ENCODE results near the gene FBXL17.
"Not testable (repeated sequence)": the region's sequence is repeated elsewhere in the genome, so short reads cannot be mapped to it uniquely, and the experiment has no call there.

FBXL17 gene

DNA sequence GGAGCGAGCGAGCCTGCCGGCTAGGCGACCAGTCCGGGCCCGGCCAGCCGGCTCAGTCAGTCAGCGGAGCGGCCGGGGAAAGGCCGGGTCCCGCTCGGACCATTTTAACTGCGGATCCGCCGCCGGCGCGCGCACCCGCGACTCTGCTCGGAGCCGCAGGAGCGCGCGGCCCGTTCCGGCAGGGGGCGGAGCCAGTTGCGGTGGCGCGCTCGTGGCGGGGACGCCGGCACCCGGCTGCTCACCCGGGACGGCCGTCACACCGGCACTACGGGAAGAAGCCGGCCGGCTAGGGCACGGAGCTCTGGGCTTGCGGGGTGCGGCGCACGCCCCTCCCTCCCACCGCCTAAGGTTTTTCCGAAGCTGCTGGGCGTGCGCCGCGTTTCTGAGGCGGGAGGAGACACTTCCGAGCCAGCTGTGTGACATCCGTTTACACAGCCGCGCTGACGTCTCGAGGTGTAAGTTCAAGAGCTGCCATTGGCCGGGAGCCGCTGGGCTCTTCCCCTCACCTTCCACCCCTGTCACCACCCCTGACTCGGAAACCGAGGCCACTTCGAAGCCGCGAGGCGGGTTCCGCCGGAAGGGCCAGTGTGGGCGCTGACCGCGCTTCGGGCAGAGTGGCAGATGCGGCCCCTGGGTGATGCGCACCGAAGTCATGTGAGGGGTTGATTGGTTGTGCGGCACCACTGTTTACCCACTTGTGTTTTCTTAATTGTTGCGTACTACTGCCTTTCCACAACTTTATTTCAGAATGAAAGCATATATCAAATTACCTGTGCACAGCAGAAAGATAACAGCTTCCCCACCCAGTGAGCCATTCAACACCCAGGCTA is at the start of gene FBXL17:
FBXL17 (minus strand) TSS at position 145 of the 830 bp plus-strand sequence.
- H3K9me3 ChIP-seq (ENCODE audit: low read length), result no peaks in the 10 kb centered on the region
- H3K4me3 ChIP-seq (ENCODE audit: low read depth in 1 of 2, low read length in 2 of 2), result peak within 1 kb of the TSS; percentile 54 to 88
- H3K9ac ChIP-seq (ENCODE audit: low read length), result peak within 1 kb of the TSS; percentile 59
- H3K4me1 ChIP-seq (ENCODE audit: insufficient read depth, low read length), result peaks cover 19% of the 10 kb centered on the region
- no peaks in the 10 kb centered on the region for H3K27me3 ChIP-seq (ENCODE audit: control insufficient read depth in 1 of 2, insufficient read depth in 2 of 2, low read length in 2 of 2)
- peak within 1 kb of the TSS; percentile 98 for H3K27ac ChIP-seq (ENCODE audit: low read depth, low read length)
- H3K36me3 ChIP-seq (ENCODE audit: insufficient read depth, low read length), result no peaks in the 10 kb centered on the region

GRCh38 chr5:108430931-108431608 is 49.2 kb upstream of the FBXL17 start:
- H3K4me1 ChIP-seq (ENCODE audit: insufficient read depth, low read length), result no peaks in the 10 kb centered on the region
- H3K4me3 ChIP-seq (ENCODE audit: low read depth in 1 of 2, low read length in 2 of 2), result no peak overlapping the region
- no peak overlapping the region for H3K27ac ChIP-seq (ENCODE audit: low read depth, low read length)

DNA sequence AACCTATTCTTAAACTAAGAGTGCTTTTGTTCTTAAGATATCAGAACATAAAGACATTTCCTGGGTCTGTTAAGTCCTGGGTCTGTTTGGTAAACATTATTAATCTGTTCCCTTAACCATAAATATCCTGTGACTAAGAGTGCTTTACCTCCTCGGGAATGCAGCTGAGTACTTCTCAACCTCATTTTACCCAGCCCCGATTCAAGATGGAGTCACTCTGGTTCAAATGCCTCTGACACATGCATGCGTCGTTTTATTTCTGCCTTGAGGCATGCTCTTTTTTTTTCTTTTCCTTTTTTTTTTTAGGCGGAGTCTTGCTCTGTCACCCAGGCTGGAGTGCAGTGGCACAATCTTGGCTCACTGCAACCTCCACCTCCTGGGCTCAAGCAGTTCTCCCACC is 39.8 kb upstream of the FBXL17 start:
- no peaks in the 10 kb centered on the region for H3K36me3 ChIP-seq (ENCODE audit: insufficient read depth, low read length)
- H3K4me1 ChIP-seq (ENCODE audit: insufficient read depth, low read length), result no peaks in the 10 kb centered on the region

More at GRCh38 chr5:108430931-108431608, 49.2 kb upstream of the FBXL17 start:
- no peaks in the 10 kb centered on the region for H3K9me3 ChIP-seq (ENCODE audit: low read length)
- H3K9ac ChIP-seq (ENCODE audit: low read length), result no peak overlapping the region
- H3K27me3 ChIP-seq (ENCODE audit: control insufficient read depth in 1 of 2, insufficient read depth in 2 of 2, low read length in 2 of 2), result no peaks in the 10 kb centered on the region
- H3K36me3 ChIP-seq (ENCODE audit: insufficient read depth, low read length), result no peaks in the 10 kb centered on the region

DNA sequence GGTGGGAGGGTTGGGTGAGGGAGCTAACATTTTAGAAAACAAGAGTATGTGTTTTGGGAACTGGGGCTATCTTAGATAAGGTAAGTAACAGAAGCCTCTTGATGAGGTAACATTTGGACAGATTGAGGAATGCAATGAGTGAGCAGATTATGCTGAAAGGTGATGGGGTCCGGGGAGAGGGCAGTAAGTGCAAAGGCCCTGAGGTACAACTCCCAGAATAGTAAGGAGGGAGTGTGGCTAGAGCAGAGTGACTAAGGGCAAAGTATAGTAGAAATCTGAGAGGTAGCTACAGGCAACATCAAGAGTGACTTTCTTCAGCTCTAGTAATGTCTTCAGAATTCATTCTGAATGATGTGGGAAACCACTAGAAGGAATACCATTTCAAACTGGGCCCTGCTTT is 38.9 kb upstream of the FBXL17 start:
- no peaks in the 10 kb centered on the region for H3K27me3 ChIP-seq (ENCODE audit: control insufficient read depth in 1 of 2, insufficient read depth in 2 of 2, low read length in 2 of 2)

More for the DNA sequence above, 39.8 kb upstream of the FBXL17 start:
- H3K27ac ChIP-seq (ENCODE audit: low read depth, low read length), result no peak overlapping the region
- no peak overlapping the region for H3K9ac ChIP-seq (ENCODE audit: low read length)
- H3K9me3 ChIP-seq (ENCODE audit: low read length), result no peaks in the 10 kb centered on the region
- H3K4me3 ChIP-seq (ENCODE audit: low read depth in 1 of 2, low read length in 2 of 2), result no peak overlapping the region
- H3K27me3 ChIP-seq (ENCODE audit: control insufficient read depth in 1 of 2, insufficient read depth in 2 of 2, low read length in 2 of 2), result no peaks in the 10 kb centered on the region

DNA sequence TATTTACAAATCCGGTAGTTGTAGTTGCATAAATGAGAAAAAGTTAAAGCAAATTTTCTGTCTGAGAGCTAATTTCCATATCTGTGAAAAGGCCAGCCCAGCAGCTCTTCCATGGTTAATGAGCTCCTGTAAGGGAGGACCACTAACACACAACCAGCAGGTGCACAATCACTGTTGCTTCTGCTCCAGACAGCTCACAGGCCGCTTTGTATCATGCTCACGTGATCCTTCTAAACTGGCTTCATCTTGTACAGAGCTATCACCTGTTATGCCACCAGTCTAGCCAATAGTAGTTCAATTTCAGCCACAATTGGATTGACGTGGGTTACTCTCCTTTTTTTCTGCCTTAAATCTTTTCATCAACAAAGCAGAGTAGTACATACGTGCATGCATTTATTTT is 38.3 kb upstream of the FBXL17 start:
- no peaks in the 10 kb centered on the region for H3K4me1 ChIP-seq (ENCODE audit: insufficient read depth, low read length)
- H3K9me3 ChIP-seq (ENCODE audit: low read length), result no peaks in the 10 kb centered on the region

More for the DNA sequence above, 38.9 kb upstream of the FBXL17 start:
- no peak overlapping the region for H3K27ac ChIP-seq (ENCODE audit: low read depth, low read length)
- no peaks in the 10 kb centered on the region for H3K9me3 ChIP-seq (ENCODE audit: low read length)
- H3K9ac ChIP-seq (ENCODE audit: low read length), result no peak overlapping the region
- no peaks in the 10 kb centered on the region for H3K4me1 ChIP-seq (ENCODE audit: insufficient read depth, low read length)
- H3K4me3 ChIP-seq (ENCODE audit: low read depth in 1 of 2, low read length in 2 of 2), result no peak overlapping the region
- no peaks in the 10 kb centered on the region for H3K36me3 ChIP-seq (ENCODE audit: insufficient read depth, low read length)

DNA sequence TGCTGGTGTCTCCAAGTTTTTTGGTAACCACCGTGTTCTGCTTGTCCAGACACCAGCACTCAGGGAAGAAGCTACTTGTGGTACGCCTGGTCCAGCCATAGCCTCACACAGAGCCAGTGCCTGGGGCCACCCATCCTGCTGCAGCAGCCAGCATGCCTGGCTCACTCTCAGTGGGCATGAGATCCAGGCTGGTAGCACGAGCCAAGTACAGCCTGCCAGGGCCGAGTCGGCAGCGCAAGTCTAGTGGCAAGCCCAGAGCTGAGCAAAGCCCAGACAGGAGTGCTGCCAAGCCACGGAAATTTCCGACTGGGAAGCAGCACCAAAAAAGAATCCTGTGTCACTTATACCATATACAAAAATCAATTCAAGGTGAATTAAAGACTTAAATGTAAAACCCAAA is 36.3 kb upstream of the FBXL17 start:
- Histone ChIP-seq H3K27me3 (ENCODE audit: control insufficient read depth in 1 of 2, insufficient read depth in 2 of 2, low read length in 2 of 2) (no peaks in the 10 kb centered on the region), H3K4me3 (ENCODE audit: low read depth in 1 of 2, low read length in 2 of 2) (no peak overlapping the region), H3K9ac (ENCODE audit: low read length) (no peak overlapping the region), H3K9me3 (ENCODE audit: low read length) (no peaks in the 10 kb centered on the region), H3K4me1 (ENCODE audit: insufficient read depth, low read length) (no peaks in the 10 kb centered on the region), H3K27ac (ENCODE audit: low read depth, low read length) (no peak overlapping the region), H3K36me3 (ENCODE audit: insufficient read depth, low read length) (no peaks in the 10 kb centered on the region)

More for the DNA sequence above, 38.3 kb upstream of the FBXL17 start:
- Histone ChIP-seq H3K27me3 (ENCODE audit: control insufficient read depth in 1 of 2, insufficient read depth in 2 of 2, low read length in 2 of 2) (no peaks in the 10 kb centered on the region), H3K36me3 (ENCODE audit: insufficient read depth, low read length) (no peaks in the 10 kb centered on the region), H3K4me3 (ENCODE audit: low read depth in 1 of 2, low read length in 2 of 2) (no peak overlapping the region), H3K9ac (ENCODE audit: low read length) (no peak overlapping the region), H3K27ac (ENCODE audit: low read depth, low read length) (no peak overlapping the region)

DNA sequence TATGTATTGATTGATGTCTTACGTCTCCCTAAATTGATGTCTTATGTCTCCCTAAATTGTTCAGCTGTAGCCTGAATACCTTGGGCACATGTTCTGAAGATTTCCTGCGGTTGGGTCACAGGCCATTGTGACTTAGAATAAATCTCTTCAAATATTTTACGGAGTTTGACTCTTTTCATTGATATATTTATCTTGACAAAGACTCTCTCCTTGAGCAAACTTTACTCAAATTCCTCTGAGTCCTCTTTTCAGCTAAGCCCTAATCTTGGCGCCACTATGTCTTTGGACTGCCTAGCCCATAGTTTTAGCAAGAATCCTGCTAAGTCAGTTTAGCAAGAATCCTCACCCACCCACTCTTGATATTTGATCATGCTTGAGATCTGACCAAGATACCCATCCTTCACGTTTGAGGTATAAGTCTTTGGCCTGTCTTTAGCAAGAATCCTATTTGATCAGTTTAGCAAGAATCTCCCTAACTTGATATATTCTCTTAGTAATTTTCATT is 35.3 kb upstream of the FBXL17 start:
- Histone ChIP-seq H3K36me3 (ENCODE audit: insufficient read depth, low read length) (no peaks in the 10 kb centered on the region), H3K9ac (ENCODE audit: low read length) (no peak overlapping the region), H3K4me1 (ENCODE audit: insufficient read depth, low read length) (no peaks in the 10 kb centered on the region), H3K27ac (ENCODE audit: low read depth, low read length) (no peak overlapping the region), H3K4me3 (ENCODE audit: low read depth in 1 of 2, low read length in 2 of 2) (no peak overlapping the region), H3K9me3 (ENCODE audit: low read length) (no peaks in the 10 kb centered on the region), H3K27me3 (ENCODE audit: control insufficient read depth in 1 of 2, insufficient read depth in 2 of 2, low read length in 2 of 2) (no peaks in the 10 kb centered on the region)

GRCh38 chr5:108415726-108416125 is 33.8 kb upstream of the FBXL17 start:
- Histone ChIP-seq H3K4me3 (ENCODE audit: low read depth in 1 of 2, low read length in 2 of 2) (no peak overlapping the region), H3K9me3 (ENCODE audit: low read length) (no peaks in the 10 kb centered on the region), H3K36me3 (ENCODE audit: insufficient read depth, low read length) (no peaks in the 10 kb centered on the region), H3K27me3 (ENCODE audit: control insufficient read depth in 1 of 2, insufficient read depth in 2 of 2, low read length in 2 of 2) (no peaks in the 10 kb centered on the region), H3K27ac (ENCODE audit: low read depth, low read length) (no peak overlapping the region), H3K4me1 (ENCODE audit: insufficient read depth, low read length) (no peaks in the 10 kb centered on the region), H3K9ac (ENCODE audit: low read length) (no peak overlapping the region)

DNA sequence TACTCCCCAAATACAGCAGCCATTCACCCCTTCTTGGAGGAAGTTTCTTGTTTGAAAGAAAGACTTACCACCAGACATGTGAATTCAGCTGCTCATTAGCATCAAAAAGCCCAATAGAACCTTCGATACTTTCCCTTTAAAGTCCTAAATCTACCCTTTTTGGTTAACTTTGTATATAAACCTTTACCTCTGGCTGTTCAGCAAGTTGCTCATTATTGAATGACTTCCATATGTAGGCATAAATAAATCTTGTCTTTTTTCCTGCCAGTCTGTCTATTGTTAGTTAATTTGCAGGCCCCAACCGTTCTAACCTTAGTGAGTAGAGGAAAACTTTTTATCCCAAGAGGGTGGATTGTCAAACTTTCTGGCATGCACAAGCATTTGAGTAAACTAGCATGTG is 27.9 kb upstream of the FBXL17 start:
- Histone ChIP-seq H3K9me3 (ENCODE audit: low read length) (no peaks in the 10 kb centered on the region), H3K27ac (ENCODE audit: low read depth, low read length) (no peak overlapping the region), H3K4me1 (ENCODE audit: insufficient read depth, low read length) (no peaks in the 10 kb centered on the region), H3K9ac (ENCODE audit: low read length) (no peak overlapping the region), H3K36me3 (ENCODE audit: insufficient read depth, low read length) (no peaks in the 10 kb centered on the region), H3K4me3 (ENCODE audit: low read depth in 1 of 2, low read length in 2 of 2) (no peak overlapping the region), H3K27me3 (ENCODE audit: control insufficient read depth in 1 of 2, insufficient read depth in 2 of 2, low read length in 2 of 2) (no peaks in the 10 kb centered on the region)

- H3K36me3 ChIP-seq (ENCODE audit: insufficient read depth, low read length); H3K9me3 ChIP-seq (ENCODE audit: low read length); H3K27ac ChIP-seq (ENCODE audit: low read depth, low read length); H3K27me3 ChIP-seq (ENCODE audit: control insufficient read depth in 1 of 2, insufficient read depth in 2 of 2, low read length in 2 of 2); H3K4me1 ChIP-seq (ENCODE audit: insufficient read depth, low read length); H3K9ac ChIP-seq (ENCODE audit: low read length); H3K4me3 ChIP-seq (ENCODE audit: low read depth in 1 of 2, low read length in 2 of 2): not testable (repeated sequence)
These were observed 23.3 kb upstream of the FBXL17 start for GRCh38 chr5:108405201-108405600.

GRCh38 chr5:108398964-108399363 is 17.1 kb upstream of the FBXL17 start:
- Histone ChIP-seq H3K36me3 (ENCODE audit: insufficient read depth, low read length) (no peaks in the 10 kb centered on the region), H3K4me1 (ENCODE audit: insufficient read depth, low read length) (no peaks in the 10 kb centered on the region), H3K4me3 (ENCODE audit: low read depth in 1 of 2, low read length in 2 of 2) (no peak overlapping the region), H3K27ac (ENCODE audit: low read depth, low read length) (no peak overlapping the region), H3K9ac (ENCODE audit: low read length) (no peak overlapping the region), H3K27me3 (ENCODE audit: control insufficient read depth in 1 of 2, insufficient read depth in 2 of 2, low read length in 2 of 2) (peaks cover 0 to 12% of the 10 kb centered on the region in 2 donors), H3K9me3 (ENCODE audit: low read length) (no peaks in the 10 kb centered on the region)

Data from muscle layer of colon (tissue), 2 donors.